ENCODE results near the gene COX10. TPM values are rescaled to one million over a fixed set of nuclear protein-coding genes. Genes with fewer than 3 reads are reported as not detected.
A peak's percentile ranks its signal among the peaks of the same experiment; 100 is the strongest.

COX10 gene
- total RNA-seq, 1 donor from 2014 or later, result 13.8 TPM

DNA sequence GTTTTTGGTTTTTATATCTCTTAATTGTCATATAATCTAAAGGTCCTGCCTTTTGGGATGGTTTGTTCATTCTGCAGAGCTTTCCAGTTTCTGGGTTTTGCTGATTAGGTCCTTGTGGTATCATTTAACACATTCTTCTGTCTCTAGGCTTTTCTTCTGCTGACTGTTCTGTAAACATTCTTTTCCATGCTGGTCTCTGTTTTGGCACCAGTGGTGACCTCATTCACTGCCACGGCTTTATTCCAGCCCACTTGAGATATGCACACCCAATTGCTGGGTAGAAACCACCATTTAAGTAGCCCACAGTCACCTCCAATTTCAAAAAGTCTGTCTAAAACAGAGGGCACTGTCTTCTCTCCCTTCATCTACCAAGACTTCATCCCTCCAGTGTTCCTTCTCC lies 31.1 kb upstream of the COX10 start:
- peaks cover 6% of the 10 kb centered on the region for H3K4me1 ChIP-seq
- DNase-seq, result no peak
- no peak overlapping the region for H3K27ac ChIP-seq
- TF ChIP-seq, protein P1, sequence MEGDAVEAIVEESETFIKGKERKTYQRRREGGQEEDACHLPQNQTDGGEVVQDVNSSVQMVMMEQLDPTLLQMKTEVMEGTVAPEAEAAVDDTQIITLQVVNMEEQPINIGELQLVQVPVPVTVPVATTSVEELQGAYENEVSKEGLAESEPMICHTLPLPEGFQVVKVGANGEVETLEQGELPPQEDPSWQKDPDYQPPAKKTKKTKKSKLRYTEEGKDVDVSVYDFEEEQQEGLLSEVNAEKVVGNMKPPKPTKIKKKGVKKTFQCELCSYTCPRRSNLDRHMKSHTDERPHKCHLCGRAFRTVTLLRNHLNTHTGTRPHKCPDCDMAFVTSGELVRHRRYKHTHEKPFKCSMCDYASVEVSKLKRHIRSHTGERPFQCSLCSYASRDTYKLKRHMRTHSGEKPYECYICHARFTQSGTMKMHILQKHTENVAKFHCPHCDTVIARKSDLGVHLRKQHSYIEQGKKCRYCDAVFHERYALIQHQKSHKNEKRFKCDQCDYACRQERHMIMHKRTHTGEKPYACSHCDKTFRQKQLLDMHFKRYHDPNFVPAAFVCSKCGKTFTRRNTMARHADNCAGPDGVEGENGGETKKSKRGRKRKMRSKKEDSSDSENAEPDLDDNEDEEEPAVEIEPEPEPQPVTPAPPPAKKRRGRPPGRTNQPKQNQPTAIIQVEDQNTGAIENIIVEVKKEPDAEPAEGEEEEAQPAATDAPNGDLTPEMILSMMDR (IDR thresholded peaks at IDR 0.05), result no peak
- no peaks in the 10 kb centered on the region for H3K9me3 ChIP-seq
- H3K36me3 ChIP-seq, result peaks cover 7% of the 10 kb centered on the region
- no peak for ATAC-seq
- H3K27me3 ChIP-seq (ENCODE audit: low read depth), result no peaks in the 10 kb centered on the region
- intact Hi-C loops (cut with DNase I), result no loop called here
- no peak overlapping the region for H3K4me3 ChIP-seq

DNA sequence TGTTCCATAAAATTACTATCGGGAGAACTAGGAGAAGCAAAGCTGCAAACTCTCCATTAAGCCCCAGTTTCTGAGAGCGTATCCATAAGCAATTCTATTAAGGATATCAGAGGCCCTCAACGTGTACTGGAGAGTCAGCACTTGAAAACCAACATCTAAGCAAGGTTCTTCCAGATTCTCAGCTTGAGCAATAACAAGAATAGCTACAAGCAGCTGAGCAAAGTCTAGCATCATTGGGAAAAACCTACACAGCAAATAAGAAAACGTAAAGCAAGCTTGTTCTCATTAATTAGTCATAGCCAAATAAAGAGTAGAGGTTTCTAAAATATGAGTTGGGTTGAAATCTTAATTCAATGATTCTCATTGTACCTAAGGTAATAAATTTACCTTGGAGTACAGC lies 26.9 kb upstream of the COX10 start:
- ATAC-seq, result no peak
- no peak overlapping the region for H3K4me3 ChIP-seq
- H3K36me3 ChIP-seq, result no peaks in the 10 kb centered on the region
- no peak for DNase-seq
- H3K27ac ChIP-seq, result no peak overlapping the region
- no peaks in the 10 kb centered on the region for H3K27me3 ChIP-seq (ENCODE audit: low read depth)
- intact Hi-C loops (cut with DNase I), result no loop called here
- TF ChIP-seq, protein P1 (IDR thresholded peaks at IDR 0.05), result no peak
- H3K9me3 ChIP-seq, result no peaks in the 10 kb centered on the region
- peaks cover 6% of the 10 kb centered on the region for H3K4me1 ChIP-seq

DNA sequence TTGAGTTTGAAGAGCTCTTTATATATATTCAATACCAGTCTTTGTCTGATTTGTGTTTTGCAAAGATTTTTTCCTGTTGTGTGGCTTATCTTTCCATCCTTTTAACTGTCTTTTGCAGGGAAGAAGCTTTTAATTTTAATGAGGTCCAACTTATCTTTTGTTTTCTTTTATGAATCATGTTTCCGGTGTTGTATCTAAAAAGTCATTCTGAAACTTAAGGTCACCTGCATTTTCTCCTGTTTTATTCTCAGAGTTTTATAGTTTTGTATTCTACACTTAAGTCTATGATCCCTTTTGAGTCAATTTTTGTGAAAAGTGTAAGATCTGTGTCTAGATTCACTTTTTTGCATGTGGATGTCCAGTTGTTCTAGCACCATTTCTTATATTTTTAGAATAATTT lies 24.6 kb upstream of the COX10 start:
- Histone ChIP-seq H3K4me1 (no peaks in the 10 kb centered on the region), H3K27me3 (ENCODE audit: low read depth) (no peaks in the 10 kb centered on the region), H3K27ac (no peak overlapping the region), H3K9me3 (no peaks in the 10 kb centered on the region), H3K36me3 (no peaks in the 10 kb centered on the region), H3K4me3 (no peak overlapping the region)
- intact Hi-C loops (cut with DNase I), result no loop called here
- TF ChIP-seq, protein P1 (IDR thresholded peaks at IDR 0.05), result no peak
- ATAC-seq, result no peak
- DNase-seq, result no peak

DNA sequence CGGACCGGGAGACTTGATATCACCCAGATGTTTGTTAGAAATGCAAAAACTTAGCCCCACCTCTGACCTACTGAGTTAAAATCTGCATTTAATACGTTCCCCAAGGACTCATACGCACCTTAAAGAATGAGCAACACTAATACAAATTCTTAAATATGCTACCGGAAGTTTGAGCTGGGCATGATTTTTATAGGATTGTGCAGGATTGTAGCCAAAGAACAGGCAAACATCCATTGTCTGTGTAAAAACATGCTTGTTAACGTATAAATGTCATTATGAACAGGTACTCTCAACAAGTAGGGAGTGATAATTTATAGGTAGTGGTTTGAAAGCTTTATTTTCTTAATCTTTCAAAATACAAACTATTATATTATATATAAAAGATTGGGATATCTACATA lies 22.3 kb upstream of the COX10 start:
- Histone ChIP-seq H3K27me3 (ENCODE audit: low read depth) (no peaks in the 10 kb centered on the region), H3K4me3 (no peak overlapping the region), H3K36me3 (peaks cover 7% of the 10 kb centered on the region), H3K4me1 (no peaks in the 10 kb centered on the region), H3K9me3 (no peaks in the 10 kb centered on the region), H3K27ac (no peak overlapping the region)
- DNase-seq (no peak), ATAC-seq (no peak)
- TF ChIP-seq, protein P1 (IDR thresholded peaks at IDR 0.05), result no peak
- intact Hi-C loops (cut with DNase I), result no loop called here

DNA sequence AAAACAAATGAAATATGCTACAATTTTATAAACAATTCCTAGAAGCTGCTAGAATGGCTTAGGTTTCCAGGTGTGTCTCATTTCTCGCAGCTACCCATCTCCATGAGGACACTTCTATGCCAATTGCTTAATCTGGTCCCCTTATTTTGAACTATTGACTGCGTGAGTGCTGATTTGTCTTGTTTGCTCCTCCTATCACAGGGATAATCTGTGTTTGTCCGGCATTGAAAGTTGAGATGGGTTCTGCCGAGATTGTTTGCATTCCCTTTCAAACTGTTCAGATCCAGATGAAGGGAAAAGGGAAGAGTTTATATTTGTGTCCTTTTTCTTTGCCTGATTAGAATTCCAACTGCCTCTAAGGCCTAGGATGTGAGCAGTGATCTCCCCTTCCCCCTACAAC lies 21.7 kb upstream of the COX10 start:
- Histone ChIP-seq H3K27ac (no peak overlapping the region), H3K9me3 (no peaks in the 10 kb centered on the region), H3K27me3 (ENCODE audit: low read depth) (no peaks in the 10 kb centered on the region), H3K4me1 (no peaks in the 10 kb centered on the region), H3K4me3 (no peak overlapping the region), H3K36me3 (peaks cover 7% of the 10 kb centered on the region)
- ATAC-seq, result no peak
- intact Hi-C loops (cut with DNase I), result no loop called here
- no peak for DNase-seq
- TF ChIP-seq, protein P1 (IDR thresholded peaks at IDR 0.05), result no peak

DNA sequence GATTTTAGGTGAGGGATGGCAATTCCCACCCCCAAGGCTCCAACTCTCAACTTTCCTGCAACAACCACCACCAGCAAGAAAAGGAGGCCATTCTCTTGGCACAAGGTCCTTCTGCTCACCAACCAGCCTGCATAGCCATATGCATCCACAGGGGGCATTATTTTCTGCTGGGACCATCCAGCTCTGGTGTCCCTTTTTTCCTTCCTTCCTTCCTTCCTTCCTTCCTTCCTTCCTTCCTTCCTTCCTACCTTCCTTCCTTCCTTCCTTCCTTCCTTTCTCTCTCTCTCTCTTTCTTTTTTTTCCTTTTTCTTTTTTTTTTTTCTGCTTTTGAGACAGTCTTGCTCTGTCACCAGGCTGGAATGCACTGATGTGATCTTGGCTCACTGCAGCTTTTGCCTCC lies 21.1 kb upstream of the COX10 start:
- intact Hi-C loops (cut with DNase I), result no loop called here
- TF ChIP-seq, protein P1 (IDR thresholded peaks at IDR 0.05), result peak; percentile 23
- no peaks in the 10 kb centered on the region for H3K27me3 ChIP-seq (ENCODE audit: low read depth)
- peaks cover 7% of the 10 kb centered on the region for H3K36me3 ChIP-seq
- no peak for ATAC-seq
- no peak overlapping the region for H3K27ac ChIP-seq
- H3K4me3 ChIP-seq, result no peak overlapping the region
- no peaks in the 10 kb centered on the region for H3K4me1 ChIP-seq
- H3K9me3 ChIP-seq, result no peaks in the 10 kb centered on the region
- no peak for DNase-seq
